ENCODE data around the gene KLHL3. TPM values are rescaled to one million over a fixed set of nuclear protein-coding genes. Genes with fewer than 3 reads are reported as not detected.
"Not testable (repeated sequence)": the region's sequence is repeated elsewhere in the genome, so short reads cannot be mapped to it uniquely, and the experiment has no call there.

KLHL3 gene
- total RNA-seq, 1 experiment from 2014 or later, result 15.7 TPM

DNA sequence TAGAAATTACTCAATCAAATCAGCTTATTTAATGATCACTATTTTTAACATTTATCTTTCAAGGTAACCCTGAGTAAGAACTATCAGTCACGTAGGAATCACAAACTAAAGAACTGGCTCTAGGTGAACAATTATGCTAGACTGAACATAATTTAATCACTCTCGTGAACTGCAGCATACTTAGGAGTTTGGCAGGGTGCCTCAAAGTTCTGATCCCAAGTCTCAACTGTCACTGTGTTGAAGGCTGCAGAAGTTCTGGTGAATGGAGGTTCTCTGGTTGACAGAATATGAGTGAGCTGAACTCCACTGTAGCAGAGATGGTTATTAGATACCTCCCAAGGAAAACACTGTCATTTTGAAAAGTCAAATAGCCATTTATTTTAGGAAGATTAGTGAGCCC, 89.1 kb downstream of the KLHL3 start:
- CTCF ChIA-PET, result no interaction called here
- no peaks in the 10 kb centered on the region for H3K4me1 Mint-ChIP-seq
- H3K36me3 Mint-ChIP-seq, result peaks cover 13% of the 10 kb centered on the region; the same call in 1 of the 2 replicates
- no peak for TF ChIP-seq ZNF263 (CRISPR knock-in tag; IDR thresholded peaks at IDR 0.05; ENCODE audit: low read depth)
- TF ChIP-seq GTF2I (CRISPR knock-in tag; conservative IDR thresholded peaks at IDR 0.05), result no peak
- no peak for TF ChIP-seq MYBL2 (CRISPR knock-in tag; IDR thresholded peaks at IDR 0.05)
- no peak for TF ChIP-seq JUN (CRISPR knock-in tag; IDR thresholded peaks at IDR 0.05)
- TF ChIP-seq RELA (CRISPR knock-in tag; IDR thresholded peaks at IDR 0.05; ENCODE audit: borderline replicate concordance), result no peak
- POLR2A ChIA-PET, result no interaction called here
- ATAC-seq (no peak), DNase-seq (ENCODE audit: low spot score) (no peak)
- no peak overlapping the region for H3K27ac Mint-ChIP-seq
- H3K4me3 Mint-ChIP-seq, result no peak overlapping the region
- H3K9me3 Mint-ChIP-seq, result peaks cover 14% of the 10 kb centered on the region; the same call in 1 of the 2 replicates
- no peaks in the 10 kb centered on the region for H3K27me3 Mint-ChIP-seq (ENCODE audit: low read depth)

GRCh38 chr5:137643081-137643480, 92.8 kb downstream of the KLHL3 start:
- H3K9me3 Mint-ChIP-seq, result peaks cover 14% of the 10 kb centered on the region; the same call in 1 of the 2 replicates
- not testable (repeated sequence) for ATAC-seq

GRCh38 chr5:137642091-137642490, 93.8 kb downstream of the KLHL3 start:
- POLR2A ChIA-PET, result no interaction called here
- Mint-ChIP-seq H3K9me3 (peaks cover 14% of the 10 kb centered on the region; the same call in 1 of the 2 replicates), H3K36me3 (peaks cover 30% of the 10 kb centered on the region), H3K4me1 (no peaks in the 10 kb centered on the region), H3K27me3 (ENCODE audit: low read depth) (no peaks in the 10 kb centered on the region), H3K27ac (no peak overlapping the region), H3K4me3 (no peak overlapping the region)
- DNase-seq (ENCODE audit: low spot score) (no peak), ATAC-seq (no peak)
- TF ChIP-seq, protein P1, sequence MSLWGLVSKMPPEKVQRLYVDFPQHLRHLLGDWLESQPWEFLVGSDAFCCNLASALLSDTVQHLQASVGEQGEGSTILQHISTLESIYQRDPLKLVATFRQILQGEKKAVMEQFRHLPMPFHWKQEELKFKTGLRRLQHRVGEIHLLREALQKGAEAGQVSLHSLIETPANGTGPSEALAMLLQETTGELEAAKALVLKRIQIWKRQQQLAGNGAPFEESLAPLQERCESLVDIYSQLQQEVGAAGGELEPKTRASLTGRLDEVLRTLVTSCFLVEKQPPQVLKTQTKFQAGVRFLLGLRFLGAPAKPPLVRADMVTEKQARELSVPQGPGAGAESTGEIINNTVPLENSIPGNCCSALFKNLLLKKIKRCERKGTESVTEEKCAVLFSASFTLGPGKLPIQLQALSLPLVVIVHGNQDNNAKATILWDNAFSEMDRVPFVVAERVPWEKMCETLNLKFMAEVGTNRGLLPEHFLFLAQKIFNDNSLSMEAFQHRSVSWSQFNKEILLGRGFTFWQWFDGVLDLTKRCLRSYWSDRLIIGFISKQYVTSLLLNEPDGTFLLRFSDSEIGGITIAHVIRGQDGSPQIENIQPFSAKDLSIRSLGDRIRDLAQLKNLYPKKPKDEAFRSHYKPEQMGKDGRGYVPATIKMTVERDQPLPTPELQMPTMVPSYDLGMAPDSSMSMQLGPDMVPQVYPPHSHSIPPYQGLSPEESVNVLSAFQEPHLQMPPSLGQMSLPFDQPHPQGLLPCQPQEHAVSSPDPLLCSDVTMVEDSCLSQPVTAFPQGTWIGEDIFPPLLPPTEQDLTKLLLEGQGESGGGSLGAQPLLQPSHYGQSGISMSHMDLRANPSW (CRISPR knock-in tag; conservative IDR thresholded peaks at IDR 0.05; ENCODE audit: low read depth), result no peak
- TF ChIP-seq, protein P2, sequence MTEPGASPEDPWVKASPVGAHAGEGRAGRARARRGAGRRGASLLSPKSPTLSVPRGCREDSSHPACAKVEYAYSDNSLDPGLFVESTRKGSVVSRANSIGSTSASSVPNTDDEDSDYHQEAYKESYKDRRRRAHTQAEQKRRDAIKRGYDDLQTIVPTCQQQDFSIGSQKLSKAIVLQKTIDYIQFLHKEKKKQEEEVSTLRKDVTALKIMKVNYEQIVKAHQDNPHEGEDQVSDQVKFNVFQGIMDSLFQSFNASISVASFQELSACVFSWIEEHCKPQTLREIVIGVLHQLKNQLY (CRISPR knock-in tag; IDR thresholded peaks at IDR 0.05), result no peak
- TF ChIP-seq, protein P3, sequence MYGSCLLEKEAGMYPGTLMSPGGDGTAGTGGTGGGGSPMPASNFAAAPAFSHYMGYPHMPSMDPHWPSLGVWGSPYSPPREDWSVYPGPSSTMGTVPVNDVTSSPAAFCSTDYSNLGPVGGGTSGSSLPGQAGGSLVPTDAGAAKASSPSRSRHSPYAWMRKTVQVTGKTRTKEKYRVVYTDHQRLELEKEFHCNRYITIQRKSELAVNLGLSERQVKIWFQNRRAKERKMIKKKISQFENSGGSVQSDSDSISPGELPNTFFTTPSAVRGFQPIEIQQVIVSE (CRISPR knock-in tag; IDR thresholded peaks at IDR 0.05; ENCODE audit: borderline replicate concordance), result no peak
- TF ChIP-seq TEAD1 (CRISPR knock-in tag; IDR thresholded peaks at IDR 0.05), result no peak
- TF ChIP-seq, protein P4, sequence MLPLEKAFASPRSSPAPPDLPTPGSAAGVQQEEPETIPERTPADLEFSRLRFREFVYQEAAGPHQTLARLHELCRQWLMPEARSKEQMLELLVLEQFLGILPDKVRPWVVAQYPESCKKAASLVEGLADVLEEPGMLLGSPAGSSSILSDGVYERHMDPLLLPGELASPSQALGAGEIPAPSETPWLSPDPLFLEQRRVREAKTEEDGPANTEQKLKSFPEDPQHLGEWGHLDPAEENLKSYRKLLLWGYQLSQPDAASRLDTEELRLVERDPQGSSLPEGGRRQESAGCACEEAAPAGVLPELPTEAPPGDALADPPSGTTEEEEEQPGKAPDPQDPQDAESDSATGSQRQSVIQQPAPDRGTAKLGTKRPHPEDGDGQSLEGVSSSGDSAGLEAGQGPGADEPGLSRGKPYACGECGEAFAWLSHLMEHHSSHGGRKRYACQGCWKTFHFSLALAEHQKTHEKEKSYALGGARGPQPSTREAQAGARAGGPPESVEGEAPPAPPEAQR (CRISPR knock-in tag; IDR thresholded peaks at IDR 0.05), result no peak
- TF ChIP-seq NR3C1 (CRISPR knock-in tag; conservative IDR thresholded peaks at IDR 0.05; ENCODE audit: low read depth), result no peak
- TF ChIP-seq MYBL2 (CRISPR knock-in tag; IDR thresholded peaks at IDR 0.05), result no peak
- TF ChIP-seq GTF2I (CRISPR knock-in tag; conservative IDR thresholded peaks at IDR 0.05), result no peak
- TF ChIP-seq, protein P5, sequence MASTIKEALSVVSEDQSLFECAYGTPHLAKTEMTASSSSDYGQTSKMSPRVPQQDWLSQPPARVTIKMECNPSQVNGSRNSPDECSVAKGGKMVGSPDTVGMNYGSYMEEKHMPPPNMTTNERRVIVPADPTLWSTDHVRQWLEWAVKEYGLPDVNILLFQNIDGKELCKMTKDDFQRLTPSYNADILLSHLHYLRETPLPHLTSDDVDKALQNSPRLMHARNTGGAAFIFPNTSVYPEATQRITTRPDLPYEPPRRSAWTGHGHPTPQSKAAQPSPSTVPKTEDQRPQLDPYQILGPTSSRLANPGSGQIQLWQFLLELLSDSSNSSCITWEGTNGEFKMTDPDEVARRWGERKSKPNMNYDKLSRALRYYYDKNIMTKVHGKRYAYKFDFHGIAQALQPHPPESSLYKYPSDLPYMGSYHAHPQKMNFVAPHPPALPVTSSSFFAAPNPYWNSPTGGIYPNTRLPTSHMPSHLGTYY (CRISPR knock-in tag; IDR thresholded peaks at IDR 0.05), result no peak
- TF ChIP-seq CTCF (IDR thresholded peaks at IDR 0.05), result no peak
- CTCF ChIA-PET, result interaction anchor here (6.6 kb wide), 1 partner anchor 12 kb away, joined by 40 read pairs; no protein-coding TSS in a partner anchor

More at GRCh38 chr5:137643081-137643480, 92.8 kb downstream of the KLHL3 start:
- H3K4me1 Mint-ChIP-seq; DNase-seq (ENCODE audit: low spot score); H3K27ac Mint-ChIP-seq; H3K27me3 Mint-ChIP-seq (ENCODE audit: low read depth); H3K4me3 Mint-ChIP-seq: not testable (repeated sequence)
- ChIA-PET POLR2A (interaction anchor here (0.7 kb wide), 1 partner anchor 1211 kb away, joined by 3 read pairs; no protein-coding TSS in a partner anchor), CTCF (interaction anchor here (1.2 to 6.6 kb wide), 2 partner anchors 13 to 17 kb away, joined by 7 to 40 read pairs; no protein-coding TSS in a partner anchor)
- peaks cover 22% of the 10 kb centered on the region for H3K36me3 Mint-ChIP-seq
